Measurements from ENCODE around the gene TUT4. TPM values are rescaled to one million over a fixed set of nuclear protein-coding genes. Genes with fewer than 3 reads are reported as not detected.

TUT4 gene
- total RNA-seq, 1 experiment from 2014 or later = 15.5 TPM

DNA sequence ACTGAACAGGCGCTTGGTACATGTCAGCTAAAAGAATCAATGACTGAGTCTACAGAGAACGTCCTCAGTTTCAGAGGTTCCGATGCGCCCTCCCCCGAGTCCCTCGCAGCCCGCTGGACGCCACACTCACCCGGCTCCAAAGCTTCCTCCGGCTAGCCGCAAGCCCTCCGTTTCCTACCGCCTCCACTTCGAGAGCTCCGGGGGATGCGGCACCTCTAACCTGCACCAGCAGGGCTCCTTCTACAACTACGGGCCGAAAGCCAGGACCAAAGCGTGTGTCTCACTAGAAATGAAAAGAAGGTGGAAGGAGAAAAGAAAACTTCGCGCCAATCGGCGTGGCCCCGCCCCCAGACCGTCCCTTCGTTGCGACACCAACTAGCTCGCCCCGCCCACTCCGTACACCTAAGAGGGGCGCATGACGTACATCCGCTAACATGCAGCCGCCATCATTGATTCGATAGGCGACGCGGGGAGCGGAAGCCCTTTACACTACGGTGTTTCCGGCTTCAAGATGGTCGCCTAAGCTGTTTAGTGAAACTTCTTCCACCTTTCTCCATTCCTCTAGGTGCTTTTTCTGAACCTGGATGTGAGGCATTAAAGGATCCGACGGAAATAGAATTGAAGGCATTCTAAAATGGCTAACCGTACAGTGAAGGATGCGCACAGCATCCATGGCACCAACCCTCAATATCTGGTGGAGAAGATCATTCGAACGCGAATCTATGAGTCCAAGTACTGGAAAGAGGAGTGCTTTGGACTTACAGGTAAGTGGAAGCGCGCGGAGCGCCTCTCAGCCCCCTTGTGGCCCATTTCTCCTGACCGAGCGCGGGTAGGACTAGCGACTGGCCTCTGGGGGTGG lies 148.5 kb downstream of the TUT4 start, which contains the start of the genes ORC1 and PRPF38A:
ORC1 (minus strand) TSS at position 308 of the 859 bp plus-strand sequence. CDS start 2,200 bp downstream, outside the sequence.
PRPF38A (plus strand) TSS at position 487 of the 859 bp plus-strand sequence; CDS start at position 635, 148 bp downstream.
- DNase-seq (ENCODE audit: low read depth) = peak; percentile 99

- peak; percentile 85 for DNase-seq (ENCODE audit: low read depth)
Measured at GRCh38 chr1:52403566-52404115, 149.3 kb downstream of the TUT4 start.

DNA sequence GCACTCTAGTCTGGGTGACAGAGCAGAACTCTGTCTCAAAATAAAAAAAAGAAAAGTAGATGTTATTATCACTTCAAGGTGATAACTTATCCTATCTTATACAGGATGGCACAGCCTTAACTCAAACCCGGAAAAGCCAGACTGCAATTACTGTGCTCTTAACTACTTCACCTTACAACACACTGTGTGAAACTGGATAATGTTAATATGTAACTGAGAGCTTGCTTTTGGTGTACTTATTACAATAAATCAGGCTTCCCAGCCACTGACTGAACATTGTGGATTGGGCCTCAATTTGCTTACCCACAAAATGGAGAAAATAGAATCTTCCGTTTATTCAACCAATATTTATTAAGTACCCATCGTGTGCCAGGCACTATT lies 150.0 kb downstream of the TUT4 start:
- DNase-seq (ENCODE audit: low read depth) = no peak

GRCh38 chr1:52400131-52400530 lies 152.8 kb downstream of the TUT4 start:
- no peak for DNase-seq (ENCODE audit: low read depth)

DNA sequence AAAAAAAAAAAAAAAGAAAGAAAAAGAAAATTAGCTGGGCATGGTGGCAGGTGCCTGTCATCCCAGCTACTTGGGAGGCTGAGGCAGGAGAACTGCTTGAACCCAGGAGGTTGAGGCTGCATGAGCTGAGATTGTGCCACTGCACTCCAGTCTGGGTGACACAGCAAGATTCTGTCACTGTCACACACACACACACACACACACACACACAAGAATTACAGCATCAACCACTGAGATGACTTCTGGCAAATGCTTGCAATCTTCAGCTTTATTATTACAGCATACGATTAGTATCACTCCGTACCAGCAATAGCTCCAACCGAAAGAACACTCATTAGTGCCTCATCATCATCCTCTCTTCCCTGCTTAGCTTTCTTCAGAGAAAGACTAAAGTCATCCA lies 153.3 kb downstream of the TUT4 start:
- DNase-seq (ENCODE audit: low read depth) = no peak

DNA sequence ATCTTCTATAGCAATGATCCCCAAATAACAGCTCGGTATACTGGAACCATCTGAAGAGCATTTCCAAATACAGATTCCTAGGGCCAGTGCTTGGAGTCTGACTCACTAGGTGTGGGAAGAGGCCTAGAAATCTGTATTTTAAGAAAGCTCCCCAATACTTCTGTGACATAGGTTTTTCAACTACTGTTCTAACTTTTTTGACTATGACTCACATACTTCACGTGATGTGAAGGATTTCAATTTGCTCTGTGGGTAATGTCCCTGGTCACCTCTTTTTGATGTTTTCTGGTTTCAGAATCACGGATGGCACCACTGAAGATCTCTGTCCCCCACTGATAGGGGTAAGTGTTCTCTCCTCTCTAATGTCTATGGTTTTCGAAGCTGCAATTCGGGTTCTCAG lies 159.7 kb downstream of the TUT4 start:
- DNase-seq (ENCODE audit: low read depth) = no peak

GRCh38 chr1:52386458-52386857 lies 166.4 kb downstream of the TUT4 start:
- DNase-seq (ENCODE audit: low read depth) = no peak

DNA sequence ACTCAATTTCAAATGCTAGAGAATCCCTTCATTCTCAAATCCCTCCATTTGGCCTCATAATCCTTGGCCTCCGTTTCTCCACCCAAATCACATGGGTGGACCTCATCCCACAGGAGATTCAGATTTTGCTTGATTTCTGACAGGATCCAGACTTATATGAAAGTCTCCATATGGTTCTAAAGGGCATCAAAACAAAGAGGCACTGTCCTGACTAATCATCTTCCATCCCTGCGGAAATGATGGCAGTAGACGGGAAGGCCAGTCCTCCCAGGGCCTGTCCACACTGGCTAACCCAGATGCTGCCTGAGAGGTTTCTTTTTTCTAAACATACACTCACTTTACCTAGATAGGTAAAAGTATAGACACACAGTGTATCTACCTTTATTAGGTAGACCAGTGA lies 167.5 kb downstream of the TUT4 start:
- no peak for DNase-seq (ENCODE audit: low read depth)

Other genes starting within 250 kb of the TUT4 start
- gene CC2D1B, start 186.9 kb downstream of the TUT4 start, total RNA-seq (2014; rRNA removed; shearing (Covaris generic)) = 23.4 and 25.2 TPM in 2 replicates
- gene ORC1, start 148.7 kb downstream of the TUT4 start, total RNA-seq (2014; rRNA removed; shearing (Covaris generic)) = 32.6 and 39.5 TPM in 2 replicates
- 32.1 and 37.4 TPM in 2 replicates for gene PRPF38A, start 148.5 kb downstream of the TUT4 start, total RNA-seq (2014; rRNA removed; shearing (Covaris generic))
- gene GPX7, start 49.3 kb upstream of the TUT4 start, total RNA-seq (2014; rRNA removed; shearing (Covaris generic)) = 12.7 and 25.4 TPM in 2 replicates
- 0.17 TPM in 1 of 2 replicates, not detected in the other for gene SHISAL2A, start 80.1 kb upstream of the TUT4 start, total RNA-seq (2014; rRNA removed; shearing (Covaris generic))
- 11.9 and 12.6 TPM in 2 replicates for gene COA7, start 145.3 kb upstream of the TUT4 start, total RNA-seq (2014; rRNA removed; shearing (Covaris generic))
- gene ZYG11B, start 173.4 kb upstream of the TUT4 start, total RNA-seq (2014; rRNA removed; shearing (Covaris generic)) = 14.2 and 16.2 TPM in 2 replicates